Smooth muscle cell of the brain vasculature (primary cell): ENCODE measurements around the gene FAM135A.
"Not testable (repeated sequence)": the region's sequence is repeated elsewhere in the genome, so short reads cannot be mapped to it uniquely, and the experiment has no call there.

Source experiments
- DNase-seq: peaks from one replicate; pipeline ENCODE4 v3.0.0-alpha.2; 2012; ENCODE audit warnings: low read depth, low spot score

Gene FAM135A

DNA sequence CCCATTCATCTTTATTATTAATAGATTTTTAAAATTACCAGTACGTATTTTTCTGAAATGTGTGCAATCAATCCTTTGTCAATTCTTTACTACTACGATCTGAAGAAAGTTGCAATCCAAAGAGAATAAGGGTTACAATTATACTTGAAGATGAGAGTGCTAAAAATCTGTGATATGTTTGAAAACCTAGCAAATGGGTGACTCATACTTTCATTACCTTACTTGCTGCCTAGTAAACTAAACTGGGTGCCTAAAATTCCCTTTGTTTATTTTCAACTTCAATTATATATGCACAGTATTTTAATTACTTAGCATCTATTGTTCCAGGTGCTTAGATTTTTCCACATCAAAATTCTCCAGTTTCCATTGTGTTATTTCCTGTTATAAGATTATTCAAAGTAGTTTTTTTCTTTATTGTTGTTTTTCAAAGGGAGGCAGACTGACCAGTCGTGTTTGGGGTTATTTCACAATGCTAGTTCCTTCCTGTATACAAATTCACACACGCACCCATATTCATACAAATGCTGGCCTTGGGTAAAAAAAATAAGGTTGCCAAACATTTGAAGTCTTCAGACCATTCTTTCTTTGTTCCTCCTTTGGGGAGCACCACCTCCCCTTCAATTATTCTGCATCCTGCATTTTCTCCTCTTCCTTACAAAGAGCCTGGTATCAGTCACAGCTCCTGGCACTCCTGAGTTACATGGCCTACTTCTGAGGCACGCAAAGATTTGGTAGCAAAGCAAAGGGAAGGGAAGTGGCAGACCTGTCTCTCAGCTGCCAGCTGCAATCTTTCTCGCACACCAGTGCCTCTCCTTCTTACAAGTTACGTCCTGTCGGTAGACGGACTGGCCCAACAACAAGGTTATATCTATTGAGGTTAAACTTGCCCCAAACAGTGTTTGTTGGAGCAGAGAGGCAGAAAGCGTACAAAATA, 16.2 kb upstream of the FAM135A start:
- no peak for DNase-seq

GRCh38 chr6:70398783-70399728, 14.3 kb upstream of the FAM135A start:
- DNase-seq = no peak

DNA sequence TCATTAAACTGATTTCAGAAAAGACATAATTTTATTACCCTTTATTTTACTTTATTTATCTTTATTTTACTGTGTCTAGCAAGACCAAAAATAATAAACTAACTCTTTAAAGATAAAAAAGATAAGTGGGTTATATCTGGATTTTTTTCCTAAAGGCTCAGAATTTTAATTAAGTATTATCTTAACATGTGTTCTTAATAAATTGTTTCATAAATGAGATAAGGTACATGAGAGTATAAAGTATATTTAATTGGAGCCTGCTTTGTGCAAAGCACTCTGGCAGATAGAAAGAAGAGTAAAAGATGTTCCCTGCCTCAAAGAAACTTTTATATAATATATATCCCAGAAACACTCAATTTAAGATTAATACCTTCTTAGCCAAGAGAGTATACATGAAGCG, 8.7 kb upstream of the FAM135A start:
- no peak for DNase-seq

DNA sequence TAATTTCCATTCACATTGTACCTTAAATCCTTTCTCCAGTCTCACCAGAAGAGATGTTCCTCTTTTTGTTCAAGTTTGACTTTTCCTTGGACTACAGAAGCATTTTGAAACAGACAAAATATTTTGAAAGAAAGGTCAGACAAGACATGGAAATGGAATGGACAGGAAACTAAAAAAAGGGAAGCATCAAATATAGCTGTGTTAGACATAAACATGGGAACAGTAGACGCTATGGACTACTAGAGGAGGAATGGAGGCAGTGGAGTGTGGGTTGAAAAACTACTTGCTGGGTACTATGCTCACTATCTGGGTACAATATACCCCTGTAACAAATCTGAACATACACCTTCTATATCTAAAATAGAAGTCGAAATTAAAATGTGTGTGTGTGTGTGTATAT, 4.1 kb upstream of the FAM135A start:
- DNase-seq = no peak

GRCh38 chr6:70411542-70412251, 1.6 kb upstream of the FAM135A start:
- no peak for DNase-seq

DNA sequence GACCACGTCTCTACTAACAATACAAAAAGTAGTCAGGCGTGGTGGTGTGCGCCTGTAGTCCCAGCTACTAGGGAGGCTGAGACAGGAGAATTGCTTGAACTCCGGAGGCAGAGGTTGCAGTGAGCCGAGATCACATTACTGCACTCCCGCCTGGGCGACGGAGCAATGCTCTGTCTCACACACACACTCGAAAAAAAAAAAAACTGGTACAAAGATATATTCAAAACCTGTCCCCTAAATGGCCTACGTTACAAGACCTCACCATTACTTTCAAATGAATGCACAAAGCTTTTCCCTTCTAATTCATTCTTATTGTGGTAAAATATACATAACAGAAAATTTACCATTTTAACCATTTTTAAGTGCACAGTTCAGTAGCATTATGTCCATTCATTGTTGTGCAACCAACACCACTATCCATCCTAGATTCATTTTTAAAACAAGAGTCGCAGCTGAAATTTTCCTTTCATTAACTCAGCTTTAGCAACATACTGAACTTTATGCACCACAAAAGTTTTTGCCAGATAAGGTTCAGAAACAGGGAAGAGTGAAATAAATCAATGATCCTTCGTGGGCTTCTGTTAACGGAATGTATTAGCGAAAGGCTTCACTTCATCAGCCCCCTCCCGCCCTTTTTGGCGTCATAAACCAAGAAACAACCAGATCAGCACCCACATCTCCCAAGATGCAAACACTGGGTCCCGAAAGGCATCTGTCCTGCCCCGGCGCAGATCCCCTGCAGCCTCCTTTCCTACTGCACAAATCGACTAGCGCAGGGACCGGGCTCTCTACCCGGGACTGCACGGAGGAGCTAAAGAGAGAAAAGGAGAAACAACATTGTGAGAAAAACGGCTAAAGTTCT, 825 bp upstream of the FAM135A start:
- no peak for DNase-seq

- DNase-seq = no peak
These were observed 735 bp downstream of the FAM135A start for GRCh38 chr6:70413992-70414494.

- DNase-seq = no peak
These were observed 1.5 kb downstream of the FAM135A start for GRCh38 chr6:70414813-70415212.

DNA sequence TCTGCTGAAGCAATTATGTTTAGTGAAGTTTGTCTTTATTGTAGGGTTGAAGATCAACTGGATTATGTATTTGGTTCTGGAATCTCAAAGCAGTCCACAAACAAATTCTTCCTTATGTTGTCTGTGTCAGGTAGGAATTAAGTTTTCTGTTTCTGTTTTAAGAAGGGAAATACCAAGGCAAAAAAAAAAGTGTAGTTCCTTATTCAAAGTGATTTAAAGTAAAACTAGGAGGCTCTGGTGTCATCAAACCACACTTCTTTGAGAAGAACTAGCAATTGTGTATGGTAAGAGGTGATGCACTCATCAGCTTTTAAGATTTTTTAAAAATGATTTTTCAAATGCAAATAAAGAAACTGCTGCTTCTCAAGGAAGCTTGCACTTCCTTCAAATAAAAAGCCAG, 1.9 kb downstream of the FAM135A start:
- no peak for DNase-seq

GRCh38 chr6:70415660-70416059, 2.4 kb downstream of the FAM135A start:
- no peak for DNase-seq

- DNase-seq = no peak
These were observed 8.2 kb downstream of the FAM135A start for GRCh38 chr6:70421509-70421908.

DNA sequence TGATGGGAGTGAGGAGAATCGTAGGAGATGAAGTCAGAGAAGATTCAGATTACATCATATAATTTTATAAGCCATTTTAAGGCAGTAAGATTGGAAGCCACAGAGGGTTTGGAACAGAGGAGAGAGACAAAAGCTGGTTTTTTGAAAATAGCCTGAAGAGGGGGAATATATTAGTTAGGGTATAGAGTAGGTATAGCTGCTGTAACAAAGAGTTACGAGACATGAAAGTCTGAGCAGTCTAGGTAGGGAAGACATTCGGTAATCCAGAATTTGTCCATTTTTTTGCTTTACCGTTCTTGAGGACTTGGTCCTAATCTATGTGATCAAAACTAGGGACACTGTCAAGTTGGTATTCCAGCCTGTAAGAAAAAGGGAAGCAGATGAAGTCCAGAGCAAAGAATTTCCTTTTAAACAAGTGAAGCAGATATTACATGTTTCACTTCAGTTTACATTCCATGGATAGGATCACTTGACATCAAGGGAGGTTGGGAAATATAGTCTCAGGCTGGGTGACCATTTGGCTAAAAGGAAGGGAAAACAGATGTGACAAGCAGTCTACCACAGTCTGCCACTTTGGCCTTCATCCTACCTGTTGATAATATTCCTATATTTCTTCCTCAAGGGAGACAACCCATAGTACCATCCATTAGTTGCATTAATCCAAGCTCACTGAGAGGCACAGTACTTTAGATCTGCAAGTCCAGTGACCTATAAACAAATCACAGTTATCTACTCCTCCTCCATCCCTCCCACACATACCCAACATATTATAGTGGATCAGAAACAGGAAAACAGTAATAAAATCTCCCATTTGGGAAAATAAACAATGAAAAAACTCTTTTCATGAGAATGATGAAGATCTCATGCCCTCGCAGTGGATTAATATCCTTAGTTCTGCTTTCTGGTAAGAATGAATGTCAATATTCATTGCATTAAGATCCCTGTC, 10.2 kb downstream of the FAM135A start:
- DNase-seq = no peak

DNA sequence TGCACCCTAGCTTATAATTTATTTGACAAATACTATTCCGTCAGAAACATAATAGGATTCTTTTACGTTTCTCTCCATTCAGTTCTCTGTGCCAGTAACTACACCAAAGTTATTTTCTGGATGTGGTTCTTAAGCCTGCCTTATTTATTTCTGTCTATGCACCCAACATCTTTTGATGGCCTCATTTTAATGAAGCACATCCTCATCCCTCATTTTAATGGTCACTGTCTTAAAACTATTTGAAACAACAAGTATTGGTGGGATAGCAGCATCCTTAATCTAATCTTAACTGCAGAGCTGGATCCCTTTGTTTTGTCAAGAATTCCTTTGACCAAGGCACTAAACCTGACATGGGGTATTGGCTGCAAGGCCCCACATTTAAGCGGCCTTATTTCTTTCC, 11.0 kb downstream of the FAM135A start:
- no peak for DNase-seq

- no peak for DNase-seq
These were observed 23.0 kb downstream of the FAM135A start for GRCh38 chr6:70436320-70436719.

DNA sequence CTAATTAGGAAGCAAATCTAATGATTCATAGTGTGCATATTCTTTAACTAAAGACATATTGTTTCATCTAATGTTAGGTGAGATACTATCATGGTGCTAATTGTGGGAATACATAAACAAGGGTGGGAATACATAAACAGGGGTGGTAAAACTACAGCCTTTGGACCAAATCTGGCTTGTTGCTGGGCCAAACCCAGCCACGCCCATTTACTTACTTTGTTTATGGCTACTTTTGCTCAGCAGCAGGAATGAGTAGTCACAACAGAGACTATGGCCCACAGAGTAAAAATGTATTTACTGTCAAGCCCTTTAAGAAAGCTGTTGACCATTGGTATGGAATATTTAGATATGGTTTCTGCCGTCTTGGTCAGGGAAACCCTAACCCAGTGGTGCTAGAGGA, 31.7 kb downstream of the FAM135A start:
- DNase-seq = no peak

DNA sequence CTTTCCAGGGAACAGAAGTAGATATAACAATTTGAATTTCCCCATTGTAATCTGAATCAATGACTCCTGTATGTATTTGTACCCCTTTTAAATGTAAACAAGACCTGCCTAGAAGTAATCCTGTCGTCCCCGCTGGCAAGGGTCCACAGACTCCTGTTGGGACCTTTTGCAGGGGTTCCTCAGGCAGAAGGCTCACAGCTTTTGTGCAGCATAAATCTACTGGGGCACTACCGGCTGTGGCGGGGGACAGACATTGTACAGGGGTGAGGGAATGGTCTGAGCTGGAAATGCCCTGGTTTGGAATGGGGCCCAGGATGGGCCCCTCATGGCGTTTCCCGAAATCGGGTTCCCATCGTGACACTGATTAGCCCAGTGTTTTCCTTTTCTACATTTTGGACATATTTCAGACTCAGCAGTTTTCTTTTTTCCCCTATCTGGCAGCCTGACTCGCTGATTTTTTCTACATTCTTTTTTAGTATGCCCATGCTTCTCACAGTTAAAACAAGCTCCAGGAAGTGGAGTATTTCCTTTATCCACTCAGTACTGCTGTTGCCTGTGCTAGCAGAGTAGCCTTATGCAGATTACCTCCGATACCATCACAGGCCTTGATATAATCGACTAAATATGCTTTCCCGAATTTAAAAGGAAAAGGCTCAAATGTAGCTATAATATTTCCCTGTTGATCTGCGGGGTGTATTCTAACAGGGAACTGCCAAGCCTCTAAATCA, 34.2 kb downstream of the FAM135A start:
- not testable (repeated sequence) for DNase-seq

DNA sequence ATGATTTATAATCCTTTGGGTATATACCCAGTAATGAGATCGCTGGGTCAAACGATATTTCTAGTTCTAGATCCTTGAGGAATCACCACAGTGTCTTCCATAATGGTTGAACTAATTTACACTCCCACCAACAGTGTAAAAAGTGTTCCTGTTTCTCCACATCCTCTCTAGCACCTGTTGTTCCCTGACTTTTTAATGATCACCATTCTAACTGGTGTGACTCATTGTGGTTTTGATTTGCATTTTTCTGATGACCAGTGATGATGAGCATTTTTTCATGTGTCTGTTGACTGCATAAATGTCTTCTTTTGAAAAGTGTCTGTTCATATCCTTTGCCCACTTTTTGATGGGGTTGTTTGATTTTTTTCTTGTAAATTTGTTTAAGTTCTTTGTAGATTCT, 40.6 kb downstream of the FAM135A start:
- DNase-seq = not testable (repeated sequence)

GRCh38 chr6:70456735-70457134, 43.4 kb downstream of the FAM135A start:
- no peak for DNase-seq

GRCh38 chr6:70459235-70459634, 45.9 kb downstream of the FAM135A start:
- DNase-seq = no peak
